HuH-7 (cell line): ENCODE data around the gene FRG1.
"Not testable (repeated sequence)": the region's sequence is repeated elsewhere in the genome, so short reads cannot be mapped to it uniquely, and the experiment has no call there.

Experiments
- DNase-seq: peaks from one replicate; pipeline ENCODE4 v3.0.0; 2011; ENCODE audit warnings: low spot score

Gene FRG1

DNA sequence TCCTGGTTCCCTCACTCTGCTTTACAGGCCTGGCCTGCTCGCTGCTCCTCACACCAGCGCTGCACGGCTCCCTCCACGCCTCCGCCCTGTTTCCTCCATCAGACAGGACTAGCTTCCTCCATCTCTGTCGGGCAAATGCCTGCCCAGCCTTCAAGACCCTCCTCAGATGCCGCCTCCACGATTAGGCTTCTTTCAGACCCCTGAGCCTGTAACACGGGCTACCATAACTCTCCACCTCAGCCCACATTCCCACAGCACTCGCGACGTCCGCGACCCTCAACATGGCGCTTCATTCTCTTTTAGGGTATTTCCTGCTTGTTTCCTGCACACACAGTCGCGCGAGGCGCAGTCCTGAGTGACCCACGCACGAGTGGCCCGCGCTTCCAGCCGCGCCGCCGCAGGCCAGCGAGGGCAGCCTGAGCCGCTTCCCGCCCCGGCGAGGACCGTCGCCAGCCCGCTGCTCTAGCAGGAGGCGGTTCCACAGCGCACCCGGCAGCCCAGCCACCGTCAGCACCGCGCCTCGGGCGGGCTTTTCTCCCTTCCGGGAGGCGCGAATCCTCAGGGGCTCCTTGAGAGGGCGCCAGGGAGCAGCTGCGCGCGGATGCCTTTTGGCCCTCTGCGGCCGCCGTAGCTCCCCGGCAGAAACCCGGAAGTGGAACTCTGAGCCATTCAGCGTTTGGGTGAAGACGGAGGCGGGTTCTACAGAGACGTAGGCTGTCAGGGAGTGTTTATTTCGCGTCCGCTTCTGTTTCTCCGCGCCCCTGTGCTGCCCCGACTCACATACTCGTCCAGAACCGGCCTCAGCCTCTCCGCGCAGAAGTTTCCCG lies at the start of gene FRG1:
Gene FRG1 (plus strand): TSS at position 695 of the 827 bp plus-strand sequence. CDS start 138 bp downstream, outside the sequence.
- peak; percentile 26 for DNase-seq

DNA sequence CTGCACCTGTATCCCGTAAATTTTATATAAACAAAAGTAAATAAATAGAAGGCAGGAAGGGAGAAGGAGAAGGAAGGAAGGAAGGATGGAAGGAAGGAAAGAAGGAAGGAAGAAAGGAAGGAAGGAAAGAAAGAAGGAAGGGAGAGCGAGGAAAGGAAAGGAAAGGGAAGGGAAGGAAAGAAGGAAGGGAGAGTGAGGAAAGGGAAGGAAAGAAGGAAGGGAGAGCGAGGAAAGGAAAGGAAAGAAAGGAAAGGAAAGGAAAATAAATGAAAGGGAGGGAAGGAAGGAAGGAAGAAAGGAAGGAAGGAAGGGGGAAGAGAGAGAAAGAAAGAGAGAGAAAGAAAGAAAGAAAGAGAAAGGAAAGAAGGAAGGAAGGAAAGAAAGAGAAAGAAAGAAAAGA lies 43.0 kb upstream of the FRG1 start:
- DNase-seq, result no peak

DNA sequence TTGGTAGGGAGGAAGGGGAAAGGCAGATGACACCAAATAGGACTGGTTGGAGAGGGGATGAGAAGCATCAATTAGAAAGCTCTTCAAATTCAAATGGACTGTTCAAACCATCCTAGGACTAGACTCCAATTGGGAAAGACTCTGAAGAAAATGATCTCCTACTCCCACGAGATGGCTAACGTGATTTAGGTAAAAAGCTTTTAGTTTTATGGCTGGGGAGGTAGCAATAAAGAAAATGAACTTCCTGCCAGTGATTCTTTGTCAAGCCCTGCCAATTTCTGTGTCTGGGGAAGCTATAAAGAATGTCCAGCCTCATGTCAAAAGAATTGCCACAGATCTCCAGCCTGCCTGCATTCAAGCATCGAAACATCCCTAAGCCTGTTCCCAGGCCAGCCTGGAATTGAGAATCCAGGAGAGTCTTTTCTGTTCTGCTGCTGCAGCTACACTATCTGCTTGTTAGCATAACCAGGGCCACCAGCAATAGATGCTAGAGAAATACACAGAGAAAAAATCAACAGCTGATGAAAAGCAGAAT lies 41.1 kb upstream of the FRG1 start:
- DNase-seq, result not testable (repeated sequence)

DNA sequence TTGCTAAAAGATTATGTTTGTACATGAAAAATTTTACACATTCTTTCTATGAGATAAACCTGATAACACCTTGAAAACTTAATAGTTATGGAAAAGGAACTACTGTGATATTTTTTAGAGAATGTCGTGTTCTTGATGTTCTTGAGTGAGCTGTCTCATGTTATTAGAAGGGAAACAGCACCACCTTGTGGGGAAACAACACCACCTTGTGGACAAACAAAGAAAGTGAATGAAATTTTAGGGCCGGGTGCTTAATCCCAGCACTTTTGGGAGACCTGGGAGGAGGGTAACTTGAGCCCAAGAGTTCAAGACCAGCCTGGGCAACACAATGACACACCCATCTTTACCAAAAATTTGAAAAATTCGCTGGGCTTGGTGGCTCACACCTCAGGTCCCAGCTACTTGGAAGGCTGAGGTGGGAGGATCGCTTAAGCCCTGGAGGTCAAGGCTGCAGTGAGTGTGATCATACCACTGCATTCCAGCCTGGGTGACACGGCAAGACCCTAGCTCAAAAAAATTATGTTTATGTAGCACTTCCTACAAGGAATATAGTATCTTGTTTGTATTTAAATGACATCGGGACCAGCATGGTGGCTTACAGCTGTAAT lies 36.1 kb upstream of the FRG1 start:
- peak; percentile 0 for DNase-seq

DNA sequence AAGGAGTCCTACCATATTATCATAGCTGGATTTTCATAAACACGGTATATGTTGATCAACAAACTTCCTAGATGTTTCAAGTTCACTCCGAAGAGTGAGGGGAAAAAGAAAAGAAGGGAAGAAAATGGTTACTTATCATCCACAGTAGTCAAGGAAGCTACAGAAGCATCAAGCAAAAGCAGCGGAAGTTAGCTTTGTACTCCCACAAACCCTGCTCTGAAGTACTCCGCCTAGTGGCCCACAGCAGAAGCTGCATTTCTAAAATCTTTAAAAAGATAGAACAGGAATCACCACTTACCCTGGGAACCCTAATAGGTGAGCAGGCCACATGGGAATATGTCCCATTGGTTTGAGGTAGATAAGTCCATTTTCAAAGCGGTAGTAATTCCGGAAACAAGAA lies 28.5 kb upstream of the FRG1 start:
- no peak for DNase-seq

DNA sequence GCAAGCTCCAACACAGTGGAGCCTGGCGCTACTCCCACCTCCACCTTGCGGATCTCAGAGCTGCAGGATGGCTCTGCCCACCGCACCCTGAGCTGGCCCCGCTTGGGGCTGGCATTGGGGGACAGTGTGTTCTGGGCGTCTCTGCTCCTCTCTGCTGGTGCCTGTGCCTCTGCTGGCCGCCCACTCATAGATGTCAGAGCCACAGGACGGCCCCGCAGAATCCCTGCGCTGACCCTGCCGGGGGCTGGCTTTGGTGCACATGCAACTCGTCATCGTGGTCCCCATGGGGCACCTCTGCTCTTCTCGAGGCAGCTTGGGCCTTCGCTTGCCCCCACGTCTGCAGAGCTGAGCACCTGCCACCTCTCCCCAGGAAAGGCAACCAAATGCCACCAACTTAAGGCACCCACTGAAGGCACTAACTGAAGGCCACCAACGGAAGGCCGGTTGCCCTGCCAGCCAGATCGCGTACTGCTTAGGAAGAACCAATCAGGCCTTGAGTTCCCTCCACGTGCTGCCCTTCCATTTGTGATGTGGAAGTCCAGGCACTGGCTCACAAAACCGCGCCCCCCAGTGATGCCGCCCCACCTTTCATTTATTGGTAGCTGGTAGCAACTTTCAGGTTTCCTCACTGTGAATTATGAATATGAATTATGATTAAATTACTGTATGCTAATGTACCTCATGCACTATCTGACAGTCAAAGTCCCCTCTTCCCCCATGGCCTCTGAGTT lies 23.3 kb upstream of the FRG1 start:
- no peak for DNase-seq

DNA sequence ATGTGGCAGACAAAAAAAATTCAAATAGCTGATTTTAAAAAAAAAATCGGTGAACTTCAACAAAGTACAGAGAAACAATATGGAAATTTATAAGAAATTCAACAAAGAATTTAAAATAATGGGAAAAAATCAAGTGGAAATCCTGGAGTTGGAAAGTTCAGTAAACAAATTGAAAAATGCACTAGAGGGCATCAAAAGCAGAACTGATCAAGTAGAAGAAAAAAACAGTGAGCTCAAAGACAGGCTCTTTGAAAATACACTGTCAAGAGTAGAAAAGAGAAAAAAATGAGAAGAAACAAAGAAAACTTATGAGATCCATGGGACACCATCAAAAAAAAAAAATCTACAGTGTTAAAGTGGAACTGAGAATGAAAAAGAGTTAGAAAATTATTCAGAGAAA lies 19.6 kb upstream of the FRG1 start:
- DNase-seq, result no peak

DNA sequence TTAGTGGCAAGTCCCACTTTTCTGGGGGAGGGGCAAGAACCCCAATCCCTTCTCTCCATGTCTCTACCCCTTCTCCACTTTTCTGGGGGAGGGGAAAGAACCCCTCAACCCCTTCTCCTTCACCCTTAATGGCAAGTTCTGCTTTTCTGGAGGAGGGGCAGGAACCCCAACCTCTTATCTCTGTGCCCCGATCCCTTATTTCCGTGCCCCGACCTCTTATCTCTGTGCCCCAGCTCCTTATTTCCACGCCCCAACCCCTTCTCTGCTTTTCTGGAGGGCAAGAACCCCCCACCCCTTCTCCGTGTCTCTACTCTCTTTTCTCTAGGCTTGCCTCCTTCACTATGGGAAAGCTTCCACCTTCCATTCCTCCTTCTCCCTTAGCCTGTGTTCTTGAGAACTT lies 13.9 kb upstream of the FRG1 start:
- not testable (repeated sequence) for DNase-seq

DNA sequence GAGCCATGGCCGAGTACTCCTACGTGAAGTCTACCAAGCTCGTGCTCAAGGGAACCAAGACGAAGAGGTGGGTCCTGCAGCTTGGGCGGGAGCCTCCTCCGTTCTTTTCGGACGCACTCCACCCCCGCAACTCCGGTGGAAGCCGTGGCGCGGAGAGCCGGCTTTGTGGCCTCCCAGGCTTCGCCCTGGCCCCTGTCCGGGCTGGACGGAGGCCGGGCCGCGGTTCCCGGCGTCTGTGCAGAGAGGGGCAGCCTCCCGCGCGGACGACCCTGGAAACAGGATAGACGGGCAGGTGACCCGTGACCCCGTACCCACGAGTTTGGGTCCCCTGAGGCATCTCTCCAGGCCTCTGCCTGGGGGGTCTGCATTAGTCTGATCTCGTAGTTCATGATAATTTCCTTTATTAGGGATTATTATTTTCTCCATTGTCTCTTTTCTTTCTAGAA lies 356 bp downstream of the FRG1 start:
- no peak for DNase-seq

DNA sequence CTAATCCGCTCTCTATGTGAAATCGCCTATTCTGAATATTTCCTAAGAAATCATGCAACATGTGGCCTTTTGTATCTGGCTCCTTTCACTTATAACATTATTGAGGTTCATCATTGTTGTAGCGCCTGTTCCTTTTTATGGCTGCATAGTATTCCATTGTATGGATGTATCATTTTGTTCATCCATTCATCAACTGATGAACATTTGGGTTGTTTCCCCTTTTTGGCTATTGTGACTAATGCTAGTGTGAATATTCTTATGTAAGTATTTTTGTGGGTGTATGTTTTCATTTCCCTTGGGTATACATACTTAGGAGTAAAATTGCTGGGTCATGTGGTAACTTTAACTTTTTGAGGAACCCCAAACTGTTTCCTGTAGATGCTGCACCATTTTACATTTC lies 1.7 kb downstream of the FRG1 start:
- not testable (repeated sequence) for DNase-seq

DNA sequence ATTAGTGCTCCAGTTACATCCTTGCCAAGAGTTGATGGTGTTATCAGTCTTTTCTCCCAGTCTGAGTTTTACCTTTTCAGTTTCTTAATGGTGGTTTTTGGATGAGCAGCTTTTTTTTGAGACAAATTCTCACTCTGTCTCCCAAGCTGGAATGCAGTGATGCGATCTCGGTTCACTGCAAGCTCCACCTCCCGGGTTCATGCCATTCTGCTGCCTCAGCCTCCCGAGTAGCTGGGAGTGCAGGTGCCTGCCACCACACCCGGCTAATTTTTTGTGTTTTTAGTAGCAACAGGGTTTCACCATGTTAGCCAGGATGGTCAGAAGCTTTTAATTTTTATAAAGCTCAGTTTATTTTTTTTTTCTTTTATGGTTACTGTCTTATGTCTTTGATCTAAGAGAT lies 3.4 kb downstream of the FRG1 start:
- DNase-seq, result not testable (repeated sequence)

DNA sequence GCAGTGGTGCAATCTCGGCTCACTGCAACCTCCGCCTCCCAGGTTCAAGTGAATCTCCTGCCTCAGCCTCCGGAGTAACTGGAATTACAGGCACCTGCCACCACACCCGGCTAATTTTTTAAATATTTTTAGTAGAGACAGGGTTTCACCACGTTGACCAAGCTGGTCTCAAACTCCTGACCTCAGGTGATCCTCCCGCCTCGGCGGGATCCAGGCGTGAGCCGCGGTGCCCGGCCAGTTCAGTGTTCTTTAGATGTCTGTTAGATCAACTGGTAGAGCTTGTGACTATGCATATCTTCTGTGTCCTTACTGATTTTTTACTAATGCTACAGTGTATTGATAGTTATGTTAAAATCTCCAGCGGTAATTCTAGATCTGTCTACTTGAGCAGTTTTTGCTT lies 6.2 kb downstream of the FRG1 start:
- DNase-seq, result not testable (repeated sequence)

DNA sequence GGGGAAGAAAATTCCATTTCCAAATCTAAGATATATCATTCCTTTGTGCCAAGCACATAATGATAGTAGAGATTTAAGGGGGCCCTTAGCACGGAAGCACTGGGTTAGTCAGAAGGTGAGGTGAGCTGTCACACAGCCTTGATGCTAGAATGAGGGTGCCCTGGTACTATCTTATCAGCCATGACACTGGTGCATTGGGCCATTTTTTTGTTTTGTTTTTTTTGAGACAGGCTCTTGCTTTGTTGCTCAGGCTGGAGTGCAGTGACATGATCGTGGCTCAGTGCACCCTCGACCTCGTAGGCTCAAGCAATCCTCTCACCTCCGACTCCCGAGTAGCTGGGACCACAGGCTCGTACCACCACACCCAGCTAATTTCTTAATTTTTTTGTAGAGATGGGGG lies 7.8 kb downstream of the FRG1 start:
- DNase-seq, result not testable (repeated sequence)

DNA sequence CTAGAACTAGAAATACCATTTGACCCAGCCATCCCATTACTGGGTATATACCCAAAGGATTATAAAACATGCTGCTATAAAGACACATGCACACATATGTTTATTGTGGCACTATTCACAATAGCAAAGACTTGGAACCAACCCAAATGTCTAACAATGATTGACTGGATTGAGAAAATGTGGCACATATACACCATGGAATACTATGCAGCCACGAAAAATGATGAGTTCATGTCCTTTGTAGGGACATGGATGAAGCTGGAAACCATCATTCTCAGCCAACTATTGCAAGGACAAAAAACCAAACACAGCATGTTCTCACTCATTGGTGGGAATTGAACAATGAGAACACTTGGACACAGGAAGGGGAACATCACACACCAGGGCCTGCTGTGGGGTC lies 28.6 kb downstream of the FRG1 start:
- DNase-seq, result not testable (repeated sequence)

DNA sequence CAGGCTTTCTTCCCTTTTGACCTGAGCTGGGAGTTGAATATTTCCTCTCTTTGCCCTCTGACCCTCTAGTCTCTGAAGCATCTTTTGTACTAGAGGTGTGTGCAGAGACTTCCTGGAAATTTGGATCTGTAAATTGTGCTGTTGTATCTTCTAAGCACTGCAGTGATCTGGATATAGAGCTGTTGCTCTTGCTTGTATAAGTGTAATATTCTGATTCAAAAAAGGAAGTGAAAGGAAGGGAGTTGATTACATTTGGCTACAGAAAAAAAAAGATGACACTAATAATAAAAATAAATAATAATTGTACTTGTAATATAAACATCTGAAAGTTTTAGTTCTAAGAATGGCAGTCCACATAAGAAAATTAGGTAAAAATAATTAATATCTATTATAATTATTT lies 33.0 kb downstream of the FRG1 start:
- no peak for DNase-seq

DNA sequence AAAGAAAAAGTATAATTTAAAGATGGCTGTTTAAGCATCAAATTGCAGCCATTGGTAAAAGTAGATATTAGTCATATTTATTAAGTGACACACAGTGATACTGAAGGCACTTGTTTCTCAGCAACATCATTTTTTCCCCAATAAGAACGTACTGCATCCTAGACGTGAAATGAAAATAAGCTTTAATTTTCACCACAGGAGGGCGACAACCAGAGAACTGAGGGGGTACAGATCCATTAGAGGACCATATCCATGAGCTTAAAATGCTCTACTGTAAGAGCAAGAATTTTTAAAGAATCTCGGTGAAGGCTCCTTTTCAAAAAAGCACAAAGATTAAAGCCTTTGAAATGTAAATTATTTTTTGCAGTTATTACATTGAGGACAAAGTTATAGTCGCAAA lies 33.4 kb downstream of the FRG1 start:
- DNase-seq, result no peak

DNA sequence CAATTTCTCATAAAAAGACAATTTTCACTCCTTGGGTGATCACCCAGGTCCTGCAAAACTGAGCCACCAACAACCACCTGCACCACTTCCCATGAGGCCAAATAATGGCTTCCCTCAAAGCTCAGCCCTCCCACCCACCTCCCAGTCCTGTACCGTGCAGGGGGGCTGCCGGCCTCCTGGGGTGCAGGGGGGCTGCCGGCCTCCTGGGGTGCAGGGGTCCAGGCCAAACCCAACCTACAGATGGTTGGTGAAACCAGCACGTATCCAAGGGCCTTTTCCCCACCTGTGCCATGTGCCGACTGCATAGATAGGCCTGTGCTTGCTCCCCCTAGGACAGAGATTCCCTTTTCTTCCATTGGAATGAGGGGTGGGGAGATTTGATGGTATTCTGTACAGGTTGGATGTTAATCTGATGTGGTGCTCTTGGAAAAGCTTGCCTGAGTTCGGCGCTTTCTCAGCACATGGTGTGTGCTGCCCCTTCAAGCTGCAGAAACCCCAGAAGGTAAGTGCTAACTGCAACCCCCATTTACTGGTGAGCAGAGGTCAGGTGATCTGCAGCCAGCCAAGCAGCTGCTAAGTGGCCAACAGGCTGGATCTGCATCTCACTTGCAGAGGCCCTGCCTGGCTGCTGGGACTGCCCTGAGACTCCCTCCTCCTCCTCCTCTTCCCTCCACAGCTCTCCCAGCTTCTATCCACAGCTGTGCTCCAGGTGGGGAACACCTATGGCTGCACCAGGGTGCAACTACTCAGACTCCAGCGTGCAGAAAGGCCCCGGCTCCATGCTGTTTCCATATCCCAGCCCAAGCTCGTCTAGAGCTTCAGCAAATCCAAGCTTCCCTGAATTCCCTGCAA lies 38.8 kb downstream of the FRG1 start:
- DNase-seq, result no peak

DNA sequence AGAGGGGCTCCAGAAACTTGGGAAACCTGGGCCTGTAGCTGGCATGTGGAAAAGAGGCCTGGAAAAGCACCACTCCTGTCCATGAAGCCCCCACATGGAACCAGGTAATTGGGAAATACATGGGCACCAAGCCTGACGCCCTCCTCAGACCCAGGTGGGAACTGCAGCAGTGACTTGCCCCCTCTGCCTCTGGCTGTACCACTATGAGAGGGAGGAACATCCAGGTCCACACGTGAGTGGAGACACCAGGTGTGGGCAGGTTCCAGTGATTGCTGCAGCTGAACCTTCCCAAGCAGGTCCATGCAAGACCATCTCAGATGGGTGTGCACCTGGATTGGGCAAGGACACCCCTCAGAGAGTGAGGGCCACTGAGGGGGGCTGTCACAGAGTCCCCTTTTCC lies 39.6 kb downstream of the FRG1 start:
- not testable (repeated sequence) for DNase-seq

DNA sequence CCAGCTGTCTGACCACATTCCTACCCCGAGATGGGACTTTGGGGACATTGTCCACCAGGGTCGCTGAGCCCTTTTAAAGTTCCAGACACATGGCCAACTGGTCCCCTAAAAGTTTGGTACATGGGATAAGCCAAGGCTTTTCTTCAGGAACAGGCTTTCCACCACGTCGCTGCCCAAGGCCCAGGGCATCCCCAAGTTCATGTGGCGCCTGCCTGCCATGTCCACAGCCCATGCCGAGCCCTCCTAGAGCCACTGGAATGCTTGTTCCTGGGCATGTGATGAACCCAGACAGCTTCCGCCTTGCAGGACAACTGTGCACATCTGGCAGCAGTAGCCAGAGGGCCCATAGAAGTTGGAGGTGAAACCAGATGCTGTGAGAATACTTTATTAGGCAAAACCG lies 41.3 kb downstream of the FRG1 start:
- DNase-seq, result no peak

DNA sequence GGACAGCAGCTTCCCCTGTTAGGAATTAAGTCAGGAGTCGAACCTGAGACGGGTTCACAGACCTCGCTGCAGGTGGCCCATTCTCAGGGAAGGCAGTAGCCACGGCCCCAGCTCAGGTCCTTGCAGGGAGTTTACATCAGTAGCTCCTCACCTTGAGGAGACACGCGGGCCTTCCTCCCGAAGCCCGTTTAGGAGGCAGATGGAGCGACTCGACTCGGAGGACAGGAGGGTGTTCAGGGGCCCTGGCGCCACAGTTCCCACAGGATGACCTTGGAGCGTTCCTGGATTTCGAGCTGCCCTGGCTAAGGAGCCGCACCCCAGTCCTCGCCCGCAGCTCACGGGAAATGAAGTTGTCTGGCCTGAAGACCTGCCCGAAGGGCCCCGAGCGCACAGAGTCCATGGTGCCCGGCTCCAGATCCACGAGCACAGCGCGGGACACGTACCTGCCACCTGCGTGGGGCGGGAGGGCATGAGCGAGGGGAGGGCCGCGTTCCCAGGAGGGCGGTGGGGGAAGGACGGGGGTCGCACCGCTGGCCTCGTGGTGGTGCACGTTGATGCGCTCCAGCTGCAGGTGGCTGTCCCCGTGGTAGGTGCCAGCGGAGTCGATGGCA lies 43.3 kb downstream of the FRG1 start:
- not testable (repeated sequence) for DNase-seq

DNA sequence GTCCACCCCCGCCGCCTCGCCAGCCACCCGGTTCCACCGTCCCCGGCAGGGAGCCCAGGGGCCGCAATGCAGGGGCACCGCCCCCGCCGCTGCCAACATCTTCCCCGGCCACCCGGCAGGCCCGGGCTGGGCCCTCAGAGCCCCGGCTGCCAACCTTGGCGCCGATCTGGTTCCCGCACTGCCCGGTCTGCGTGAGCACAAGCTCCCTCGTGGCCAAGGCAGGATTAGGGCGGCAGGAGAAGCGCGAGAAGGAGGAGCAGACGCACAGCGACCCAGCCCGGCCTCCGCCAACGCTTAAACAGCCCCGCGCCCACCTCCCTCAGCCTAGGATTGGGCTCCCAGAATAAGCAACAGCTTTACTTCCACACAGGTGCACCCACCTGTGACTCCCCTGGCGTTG lies 44.0 kb downstream of the FRG1 start:
- DNase-seq, result not testable (repeated sequence)
